Measurements from ENCODE around the gene IQSEC1. TPM values are rescaled to one million over a fixed set of nuclear protein-coding genes. Genes with fewer than 3 reads are reported as not detected.

IQSEC1 gene
- total RNA-seq, 2 experiments from 2014 or later, result 31.7 to 39.2 TPM

- Mint-ChIP-seq H3K9me3 (no peaks in the 10 kb centered on the region), H3K27ac (peak overlapping the region; percentile 46), H3K27me3 (peaks cover 16% of the 10 kb centered on the region), H3K4me1 (ENCODE audit: low read depth) (peaks cover 13% of the 10 kb centered on the region), H3K4me3 (peak overlapping the region; percentile 41), H3K36me3 (ENCODE audit: low read depth) (no peaks in the 10 kb centered on the region)
- CTCF ChIA-PET, result interaction anchor here (2.1 to 3.8 kb wide), 2 partner anchors 18 to 44 kb away, joined by 7 to 15 read pairs; partner anchors contain the start of gene RPL32
- POLR2A ChIA-PET, result interaction anchor here (1.4 to 1.5 kb wide), 2 partner anchors 51 to 54 kb away, joined by 4 read pairs; no protein-coding TSS in a partner anchor
- intact Hi-C loops (cut with micrococcal nuclease), result no loop called here
- TF ChIP-seq CTCF (IDR thresholded peaks at IDR 0.05), result no peak
- DNase-seq (peak; percentile 49), ATAC-seq (peak; percentile 66)
These were observed 187.0 kb downstream of the IQSEC1 start for GRCh38 chr3:12886106-12886679.

DNA sequence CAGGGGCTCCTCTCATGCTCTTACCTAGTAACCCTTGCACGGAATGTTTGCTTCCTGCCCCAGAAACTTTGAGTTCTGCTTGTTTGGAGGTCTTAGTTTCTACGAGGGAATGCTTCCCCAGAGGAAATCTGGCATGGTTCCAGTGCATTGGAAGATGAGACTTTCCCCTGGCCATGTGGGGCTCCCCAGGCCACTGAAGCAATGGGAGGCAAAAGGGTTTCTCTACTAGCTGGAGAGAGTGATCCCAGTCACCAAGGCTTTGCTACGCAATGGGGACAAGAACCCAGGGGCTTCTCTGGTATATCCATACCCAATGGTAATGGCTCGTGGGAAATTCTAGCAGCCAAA is 187.7 kb downstream of the IQSEC1 start:
- intact Hi-C loops (cut with micrococcal nuclease), result no loop called here
- DNase-seq (no peak), ATAC-seq (no peak)
- ChIA-PET CTCF (interaction anchor here (2.1 to 3.8 kb wide), 2 partner anchors 18 to 44 kb away, joined by 7 to 15 read pairs; partner anchors contain the start of gene RPL32), POLR2A (interaction anchor here (1.5 kb wide), 1 partner anchor 50 kb away, joined by 4 read pairs; no protein-coding TSS in a partner anchor)
- Mint-ChIP-seq H3K27me3 (peaks cover 14% of the 10 kb centered on the region), H3K9me3 (no peaks in the 10 kb centered on the region), H3K4me3 (no peak overlapping the region), H3K4me1 (ENCODE audit: low read depth) (peaks cover 13% of the 10 kb centered on the region), H3K27ac (peak overlapping the region; percentile 46), H3K36me3 (ENCODE audit: low read depth) (no peaks in the 10 kb centered on the region)
- no peak for TF ChIP-seq CTCF (IDR thresholded peaks at IDR 0.05)

- intact Hi-C loops (cut with micrococcal nuclease), result no loop called here
- Mint-ChIP-seq H3K9me3 (no peaks in the 10 kb centered on the region), H3K4me1 (ENCODE audit: low read depth) (peaks cover 13% of the 10 kb centered on the region), H3K4me3 (no peak overlapping the region), H3K36me3 (ENCODE audit: low read depth) (no peaks in the 10 kb centered on the region), H3K27me3 (peaks cover 12% of the 10 kb centered on the region), H3K27ac (no peak overlapping the region)
- TF ChIP-seq CTCF (IDR thresholded peaks at IDR 0.05), result no peak
- DNase-seq (no peak), ATAC-seq (no peak)
- ChIA-PET CTCF (interaction anchor here (0.9 to 3.8 kb wide), 2 partner anchors 9 to 17 kb away, joined by 4 to 15 read pairs; no protein-coding TSS in a partner anchor), POLR2A (interaction anchor here (1.5 kb wide), 1 partner anchor 50 kb away, joined by 4 read pairs; no protein-coding TSS in a partner anchor)
These were observed 188.2 kb downstream of the IQSEC1 start for GRCh38 chr3:12884790-12885582.

- no peak for TF ChIP-seq CTCF (IDR thresholded peaks at IDR 0.05)
- no peak for DNase-seq
- Mint-ChIP-seq H3K4me1 (ENCODE audit: low read depth) (peaks cover 13% of the 10 kb centered on the region), H3K27me3 (peaks cover 9% of the 10 kb centered on the region), H3K27ac (no peak overlapping the region), H3K36me3 (ENCODE audit: low read depth) (no peaks in the 10 kb centered on the region), H3K4me3 (no peak overlapping the region), H3K9me3 (no peaks in the 10 kb centered on the region)
- POLR2A ChIA-PET, result no interaction called here
- CTCF ChIA-PET, result interaction anchor here (0.9 to 1.2 kb wide), 2 partner anchors 8 to 15 kb away, joined by 4 read pairs; no protein-coding TSS in a partner anchor
- no peak for ATAC-seq
- intact Hi-C loops (cut with micrococcal nuclease), result no loop called here
These were observed 189.0 kb downstream of the IQSEC1 start for GRCh38 chr3:12884186-12884680.
